ENCODE data around the gene ING3.

ING3 gene

GRCh38 chr7:120988591-120989256 is 38.1 kb downstream of the ING3 start, which contains the start of gene CPED1:
CPED1 (plus strand) TSS chr7:120988711; CDS start chr7:120989622, 911 bp downstream.
- peak; percentile 66 for DNase-seq (ENCODE audit: low read depth, low spot score)

GRCh38 chr7:120989257-120990220 is 39.0 kb downstream of the ING3 start:
- no peak for DNase-seq (ENCODE audit: low read depth, low spot score)

- DNase-seq (ENCODE audit: low read depth, low spot score) = no peak
These were observed 40.0 kb downstream of the ING3 start for GRCh38 chr7:120990468-120991118.

- no peak for DNase-seq (ENCODE audit: low read depth, low spot score)
These were observed 40.6 kb downstream of the ING3 start for GRCh38 chr7:120991161-120991560.

GRCh38 chr7:120991581-120991980 is 41.0 kb downstream of the ING3 start:
- DNase-seq (ENCODE audit: low read depth, low spot score) = peak; percentile 13

- DNase-seq (ENCODE audit: low read depth, low spot score) = no peak
These were observed 41.8 kb downstream of the ING3 start for GRCh38 chr7:120992272-120992964.

GRCh38 chr7:120992965-120993494 is 42.5 kb downstream of the ING3 start:
- no peak for DNase-seq (ENCODE audit: low read depth, low spot score)

GRCh38 chr7:120993553-120994191 is 43.1 kb downstream of the ING3 start:
- no peak for DNase-seq (ENCODE audit: low read depth, low spot score)

- no peak for DNase-seq (ENCODE audit: low read depth, low spot score)
These were observed 44.2 kb downstream of the ING3 start for GRCh38 chr7:120994512-120995410.

- no peak for DNase-seq (ENCODE audit: low read depth, low spot score)
These were observed 45.1 kb downstream of the ING3 start for GRCh38 chr7:120995654-120996053.

- DNase-seq (ENCODE audit: low read depth, low spot score) = peak; percentile 78
These were observed 45.9 kb downstream of the ING3 start for GRCh38 chr7:120996333-120996987.

GRCh38 chr7:120996988-120997345 is 46.4 kb downstream of the ING3 start:
- DNase-seq (ENCODE audit: low read depth, low spot score) = no peak

GRCh38 chr7:120997882-120998474 is 47.4 kb downstream of the ING3 start:
- no peak for DNase-seq (ENCODE audit: low read depth, low spot score)

GRCh38 chr7:120998520-120998919 is 47.9 kb downstream of the ING3 start:
- DNase-seq (ENCODE audit: low read depth, low spot score) = no peak

- no peak for DNase-seq (ENCODE audit: low read depth, low spot score)
These were observed 48.5 kb downstream of the ING3 start for GRCh38 chr7:120998996-120999565.

GRCh38 chr7:121000081-121000983 is 49.8 kb downstream of the ING3 start:
- peak; percentile 30 for DNase-seq (ENCODE audit: low read depth, low spot score)

- DNase-seq (ENCODE audit: low read depth, low spot score) = no peak
These were observed 50.8 kb downstream of the ING3 start for GRCh38 chr7:121001234-121001906.

Measured in astrocyte of the hippocampus (primary cell).